HEK293 (cell line): Measurements from ENCODE around the gene SMOC1.

Source experiments
- CTCF ChIA-PET: fragments of 350-600 bp; formaldehyde crosslinking; extraction: SDS; loops from one replicate; lab custom pipeline; 2021; ENCODE audit warnings: antibody characterized with exemption; lab: Yijun Ruan, JAX
- POLR2A ChIA-PET: fragments of 300-600 bp; formaldehyde crosslinking; extraction: SDS; loops from one replicate; lab custom pipeline; 2020; ENCODE audit warnings: antibody characterized with exemption, inconsistent platforms; lab: Yijun Ruan, JAX
- H3K27ac ChIP-seq: fragments of 200-500 bp; sonication (Bioruptor generic); 2 replicates; pipeline ENCODE4 v1.5.1; 2014; ENCODE audit warnings: low read depth, low read length, control low read depth, inconsistent platforms; ENCODE audit errors: extremely low read depth
- H3K36me3 ChIP-seq, 2 experiments: fragments of 200-500 bp in 1 of 2; sonication (Bioruptor generic) in 1 of 2; 1 replicate in 1 of 2; 2 replicates in 1 of 2; pipeline ENCODE4 v1.5.1; 2014 to 2017; ENCODE audit warnings: inconsistent platforms in 2 of 2, low read length in 2 of 2; ENCODE audit not compliant: control insufficient read depth in 2 of 2, insufficient read depth in 1 of 2
- H3K4me1 ChIP-seq: fragments of 200-500 bp; sonication (Bioruptor generic); 2 replicates; pipeline ENCODE4 v1.5.1; 2014; ENCODE audit warnings: mild to moderate bottlenecking, low read length, inconsistent platforms; ENCODE audit not compliant: control insufficient read depth, insufficient read depth
- H3K4me3 ChIP-seq: 2 replicates; pipeline ENCODE4 v1.5.1; 2011; ENCODE audit warnings: low read depth, mild to moderate bottlenecking, control low read depth, low read length, moderate library complexity
- H3K9me3 ChIP-seq: fragments of 200-500 bp; sonication (Bioruptor generic); 2 replicates; pipeline ENCODE4 v1.5.1; 2014; ENCODE audit warnings: low read depth, low read length, inconsistent platforms; ENCODE audit not compliant: control insufficient read depth, insufficient read depth
- EGR2 ChIP-seq: fragments of 450-650 bp; formaldehyde crosslinking; IDR thresholded peaks from 2 replicates; pipeline ENCODE4 v1.5.1; 2016; ENCODE audit warnings: low read depth, missing biosample characterization, missing genetic modification characterization
- ZEB2 ChIP-seq: fragments of 450-650 bp; formaldehyde crosslinking; IDR thresholded peaks from 2 replicates; pipeline ENCODE4 v1.5.1; 2016; ENCODE audit warnings: missing biosample characterization, missing genetic modification characterization
- ZNF146 ChIP-seq: fragments of 450-650 bp; formaldehyde crosslinking; IDR thresholded peaks from 2 replicates; pipeline ENCODE4 v1.5.1; 2016; ENCODE audit warnings: missing biosample characterization, missing genetic modification characterization
- ZNF155 ChIP-seq: fragments of 450-650 bp; formaldehyde crosslinking; IDR thresholded peaks from 2 replicates; pipeline ENCODE4 v1.5.1; 2016; ENCODE audit warnings: missing biosample characterization, missing genetic modification characterization
- ZNF23 ChIP-seq: fragments of 450-650 bp; formaldehyde crosslinking; IDR thresholded peaks from 2 replicates; pipeline ENCODE4 v1.5.1; 2016; ENCODE audit warnings: missing biosample characterization, missing genetic modification characterization, borderline replicate concordance
- ZNF239 ChIP-seq: fragments of 450-650 bp; formaldehyde crosslinking; IDR thresholded peaks from 2 replicates; pipeline ENCODE4 v1.5.1; 2016; ENCODE audit warnings: missing biosample characterization, missing genetic modification characterization
- ZNF302 ChIP-seq: fragments of 450-650 bp; formaldehyde crosslinking; IDR thresholded peaks from 2 replicates; pipeline ENCODE4 v1.5.1; 2016; ENCODE audit warnings: missing biosample characterization, missing genetic modification characterization, low read depth
- ZNF416 ChIP-seq: fragments of 450-650 bp; formaldehyde crosslinking; IDR thresholded peaks from 2 replicates; pipeline ENCODE4 v1.5.1; 2016; ENCODE audit warnings: missing biosample characterization, missing genetic modification characterization
- ZNF501 ChIP-seq: fragments of 450-650 bp; formaldehyde crosslinking; IDR thresholded peaks from 2 replicates; pipeline ENCODE4 v1.5.1; 2016; ENCODE audit warnings: missing biosample characterization, missing genetic modification characterization
- ZNF548 ChIP-seq: fragments of 450-650 bp; formaldehyde crosslinking; IDR thresholded peaks from 2 replicates; pipeline ENCODE4 v1.5.1; 2016; ENCODE audit warnings: missing biosample characterization, missing genetic modification characterization
- ZNF600 ChIP-seq: fragments of 450-650 bp; formaldehyde crosslinking; IDR thresholded peaks from 2 replicates; pipeline ENCODE4 v1.5.1; 2016; ENCODE audit warnings: missing biosample characterization, missing genetic modification characterization
- ZNF791 ChIP-seq: fragments of 450-650 bp; formaldehyde crosslinking; IDR thresholded peaks from 2 replicates; pipeline ENCODE4 v1.5.1; 2016; ENCODE audit warnings: missing biosample characterization, missing genetic modification characterization
- ZSCAN30 ChIP-seq: fragments of 450-650 bp; IDR thresholded peaks from 2 replicates; pipeline ENCODE4 v1.5.1; 2018; ENCODE audit warnings: missing biosample characterization, mild to moderate bottlenecking, missing genetic modification characterization, moderate library complexity
- TF ChIP-seq, protein P1 (sequence below): fragments of 450-650 bp; formaldehyde crosslinking; IDR thresholded peaks from 2 replicates; pipeline ENCODE4 v1.5.1; 2016; ENCODE audit warnings: missing biosample characterization, missing genetic modification characterization
- TF ChIP-seq, protein P2 (sequence below): fragments of 450-650 bp; formaldehyde crosslinking; IDR thresholded peaks from 2 replicates; pipeline ENCODE4 v1.5.1; 2016; ENCODE audit warnings: missing biosample characterization, missing genetic modification characterization
- TF ChIP-seq, protein P3 (sequence below): fragments of 450-650 bp; formaldehyde crosslinking; IDR thresholded peaks from 2 replicates; pipeline ENCODE4 v1.5.1; 2016; ENCODE audit warnings: missing biosample characterization, missing genetic modification characterization
- TF ChIP-seq, protein P4 (sequence below): fragments of 450-650 bp; formaldehyde crosslinking; optimal IDR thresholded peaks from 2 replicates; pipeline ENCODE3; 2016; ENCODE audit warnings: missing biosample characterization, mild to moderate bottlenecking, missing genetic modification characterization
- TF ChIP-seq, protein P5 (sequence below): fragments of 450-650 bp; formaldehyde crosslinking; IDR thresholded peaks from 2 replicates; pipeline ENCODE4 v1.5.1; 2017; ENCODE audit warnings: missing biosample characterization, missing genetic modification characterization
- TF ChIP-seq, protein P6 (sequence below): fragments of 450-650 bp; formaldehyde crosslinking; conservative IDR thresholded peaks from 2 replicates; pipeline ENCODE4 v1.5.1; 2016; ENCODE audit warnings: low read depth, missing biosample characterization, missing genetic modification characterization
- TF ChIP-seq, protein P7 (sequence below): fragments of 450-650 bp; formaldehyde crosslinking; IDR thresholded peaks from 2 replicates; pipeline ENCODE4 v1.5.1; 2016; ENCODE audit warnings: missing biosample characterization, missing genetic modification characterization

The SMOC1 gene

DNA sequence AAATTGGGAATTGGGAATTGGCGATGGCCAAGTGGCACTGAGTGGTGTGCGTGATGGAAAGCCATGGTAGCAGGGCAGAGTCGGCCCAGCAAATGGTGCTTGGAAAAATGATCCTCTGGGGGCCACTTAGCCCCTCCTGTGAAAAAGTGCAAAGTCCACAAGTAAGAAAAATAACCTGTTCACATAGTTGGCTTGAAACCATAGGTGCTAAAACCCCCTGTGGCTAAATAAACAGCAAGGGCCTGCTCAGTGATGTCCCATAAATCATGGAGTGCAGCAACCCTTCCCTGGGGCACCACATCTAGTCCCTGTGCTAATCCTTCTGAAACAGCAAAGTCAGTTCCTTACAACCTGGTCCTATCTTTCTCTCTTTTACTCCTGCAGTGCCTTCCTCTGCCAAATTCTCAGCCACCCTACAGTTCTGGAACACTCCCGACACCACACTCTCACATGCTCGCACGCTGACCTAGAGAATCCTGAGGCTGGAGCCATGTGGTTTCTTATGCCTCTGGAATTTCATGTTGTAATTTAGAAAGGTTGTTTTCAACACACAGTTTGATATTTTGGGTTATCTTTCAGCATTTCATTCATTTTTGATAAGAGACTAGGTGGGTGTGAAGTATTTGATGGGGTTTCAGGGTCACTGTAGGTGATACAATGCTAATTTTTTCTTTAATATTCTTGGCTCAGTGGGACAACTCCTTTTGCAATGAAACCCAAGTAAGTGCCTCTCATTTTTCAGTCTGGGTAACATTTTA is 123.6 kb downstream of the SMOC1 start (continued):
- TF ChIP-seq, protein P1, sequence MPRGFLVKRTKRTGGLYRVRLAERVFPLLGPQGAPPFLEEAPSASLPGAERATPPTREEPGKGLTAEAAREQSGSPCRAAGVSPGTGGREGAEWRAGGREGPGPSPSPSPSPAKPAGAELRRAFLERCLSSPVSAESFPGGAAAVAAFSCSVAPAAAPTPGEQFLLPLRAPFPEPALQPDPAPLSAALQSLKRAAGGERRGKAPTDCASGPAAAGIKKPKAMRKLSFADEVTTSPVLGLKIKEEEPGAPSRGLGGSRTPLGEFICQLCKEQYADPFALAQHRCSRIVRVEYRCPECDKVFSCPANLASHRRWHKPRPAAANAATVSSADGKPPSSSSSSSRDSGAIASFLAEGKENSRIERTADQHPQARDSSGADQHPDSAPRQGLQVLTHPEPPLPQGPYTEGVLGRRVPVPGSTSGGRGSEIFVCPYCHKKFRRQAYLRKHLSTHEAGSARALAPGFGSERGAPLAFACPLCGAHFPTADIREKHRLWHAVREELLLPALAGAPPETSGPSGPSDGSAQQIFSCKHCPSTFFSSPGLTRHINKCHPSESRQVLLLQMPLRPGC (tag by site-specific recombination), result peak; percentile 59; the same call in 1 of the 2 replicates
- TF ChIP-seq, protein P2, sequence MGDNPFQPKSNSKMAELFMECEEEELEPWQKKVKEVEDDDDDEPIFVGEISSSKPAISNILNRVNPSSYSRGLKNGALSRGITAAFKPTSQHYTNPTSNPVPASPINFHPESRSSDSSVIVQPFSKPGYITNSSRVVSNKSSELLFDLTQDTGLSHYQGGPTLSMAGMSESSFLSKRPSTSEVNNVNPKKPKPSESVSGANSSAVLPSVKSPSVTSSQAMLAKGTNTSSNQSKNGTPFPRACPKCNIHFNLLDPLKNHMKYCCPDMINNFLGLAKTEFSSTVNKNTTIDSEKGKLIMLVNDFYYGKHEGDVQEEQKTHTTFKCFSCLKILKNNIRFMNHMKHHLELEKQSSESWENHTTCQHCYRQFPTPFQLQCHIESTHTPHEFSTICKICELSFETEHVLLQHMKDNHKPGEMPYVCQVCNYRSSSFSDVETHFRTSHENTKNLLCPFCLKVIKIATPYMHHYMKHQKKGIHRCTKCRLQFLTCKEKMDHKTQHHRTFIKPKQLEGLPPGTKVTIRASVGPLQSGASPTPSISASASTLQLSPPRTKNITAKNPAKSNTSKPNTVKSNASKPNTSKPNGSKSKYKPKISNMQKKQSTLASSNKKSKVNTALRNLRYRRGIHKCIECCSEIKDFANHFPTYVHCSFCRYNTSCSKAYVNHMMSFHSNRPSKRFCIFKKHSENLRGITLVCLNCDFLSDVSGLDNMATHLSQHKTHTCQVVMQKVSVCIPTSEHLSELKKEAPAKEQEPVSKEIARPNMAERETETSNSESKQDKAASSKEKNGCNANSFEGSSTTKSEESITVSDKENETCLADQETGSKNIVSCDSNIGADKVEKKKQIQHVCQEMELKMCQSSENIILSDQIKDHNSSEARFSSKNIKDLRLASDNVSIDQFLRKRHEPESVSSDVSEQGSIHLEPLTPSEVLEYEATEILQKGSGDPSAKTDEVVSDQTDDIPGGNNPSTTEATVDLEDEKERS (tag by site-specific recombination), result no peak
- TF ChIP-seq ZNF239 (tag by site-specific recombination), result no peak
- TF ChIP-seq ZNF548, result no peak
- TF ChIP-seq, protein P3, sequence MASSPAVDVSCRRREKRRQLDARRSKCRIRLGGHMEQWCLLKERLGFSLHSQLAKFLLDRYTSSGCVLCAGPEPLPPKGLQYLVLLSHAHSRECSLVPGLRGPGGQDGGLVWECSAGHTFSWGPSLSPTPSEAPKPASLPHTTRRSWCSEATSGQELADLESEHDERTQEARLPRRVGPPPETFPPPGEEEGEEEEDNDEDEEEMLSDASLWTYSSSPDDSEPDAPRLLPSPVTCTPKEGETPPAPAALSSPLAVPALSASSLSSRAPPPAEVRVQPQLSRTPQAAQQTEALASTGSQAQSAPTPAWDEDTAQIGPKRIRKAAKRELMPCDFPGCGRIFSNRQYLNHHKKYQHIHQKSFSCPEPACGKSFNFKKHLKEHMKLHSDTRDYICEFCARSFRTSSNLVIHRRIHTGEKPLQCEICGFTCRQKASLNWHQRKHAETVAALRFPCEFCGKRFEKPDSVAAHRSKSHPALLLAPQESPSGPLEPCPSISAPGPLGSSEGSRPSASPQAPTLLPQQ, result no peak

DNA sequence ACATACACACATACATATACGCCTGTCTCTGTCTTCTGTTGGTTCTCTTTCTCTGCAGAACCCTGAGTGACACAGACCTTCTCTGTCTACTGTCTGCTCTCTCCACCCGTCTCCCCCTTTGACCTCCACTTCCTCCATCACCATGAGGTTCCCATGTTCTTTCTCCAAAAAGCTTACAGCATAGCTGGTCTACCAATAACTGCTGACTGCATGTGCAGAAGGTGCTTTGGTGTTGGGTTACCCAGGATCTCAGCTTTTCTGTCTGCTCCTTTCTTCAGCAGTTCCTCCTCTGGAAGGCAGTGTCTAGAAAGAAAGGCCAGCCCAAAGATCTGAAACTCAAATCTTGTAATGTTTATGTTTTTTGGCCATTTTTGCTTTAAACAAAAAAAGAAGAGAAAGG is 125.6 kb downstream of the SMOC1 start:
- ChIA-PET POLR2A (no interaction called here), CTCF (interaction anchor here (0.7 to 1.2 kb wide), 3 partner anchors 9 to 335 kb away, joined by 3 to 5 read pairs (median 4); no protein-coding TSS in a partner anchor)
- Histone ChIP-seq H3K4me3 (no peak overlapping the region), H3K9me3 (no peaks in the 10 kb centered on the region), H3K36me3 (no peaks in the 10 kb centered on the region), H3K27ac (no peak overlapping the region), H3K4me1 (peaks cover 36% of the 10 kb centered on the region)
- TF ChIP-seq ZEB2 (tag by site-specific recombination) (no peak), ZNF155 (tag by site-specific recombination) (no peak), ZNF23 (tag by site-specific recombination) (no peak), ZNF302 (tag by site-specific recombination) (no peak), EGR2 (tag by site-specific recombination) (no peak), ZNF501 (no peak), ZNF600 (tag by site-specific recombination) (no peak), ZNF416 (tag by site-specific recombination) (no peak), ZSCAN30 (tag by site-specific recombination) (no peak), ZNF791 (tag by site-specific recombination) (no peak), ZNF146 (tag by site-specific recombination) (no peak)
- TF ChIP-seq, protein P4, sequence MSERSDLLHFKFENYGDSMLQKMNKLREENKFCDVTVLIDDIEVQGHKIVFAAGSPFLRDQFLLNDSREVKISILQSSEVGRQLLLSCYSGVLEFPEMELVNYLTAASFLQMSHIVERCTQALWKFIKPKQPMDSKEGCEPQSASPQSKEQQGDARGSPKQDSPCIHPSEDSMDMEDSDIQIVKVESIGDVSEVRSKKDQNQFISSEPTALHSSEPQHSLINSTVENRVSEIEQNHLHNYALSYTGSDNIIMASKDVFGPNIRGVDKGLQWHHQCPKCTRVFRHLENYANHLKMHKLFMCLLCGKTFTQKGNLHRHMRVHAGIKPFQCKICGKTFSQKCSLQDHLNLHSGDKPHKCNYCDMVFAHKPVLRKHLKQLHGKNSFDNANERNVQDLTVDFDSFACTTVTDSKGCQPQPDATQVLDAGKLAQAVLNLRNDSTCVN (tag by site-specific recombination), result no peak
- TF ChIP-seq, protein P5, sequence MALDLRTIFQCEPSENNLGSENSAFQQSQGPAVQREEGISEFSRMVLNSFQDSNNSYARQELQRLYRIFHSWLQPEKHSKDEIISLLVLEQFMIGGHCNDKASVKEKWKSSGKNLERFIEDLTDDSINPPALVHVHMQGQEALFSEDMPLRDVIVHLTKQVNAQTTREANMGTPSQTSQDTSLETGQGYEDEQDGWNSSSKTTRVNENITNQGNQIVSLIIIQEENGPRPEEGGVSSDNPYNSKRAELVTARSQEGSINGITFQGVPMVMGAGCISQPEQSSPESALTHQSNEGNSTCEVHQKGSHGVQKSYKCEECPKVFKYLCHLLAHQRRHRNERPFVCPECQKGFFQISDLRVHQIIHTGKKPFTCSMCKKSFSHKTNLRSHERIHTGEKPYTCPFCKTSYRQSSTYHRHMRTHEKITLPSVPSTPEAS (tag by site-specific recombination), result no peak
- TF ChIP-seq, protein P6, sequence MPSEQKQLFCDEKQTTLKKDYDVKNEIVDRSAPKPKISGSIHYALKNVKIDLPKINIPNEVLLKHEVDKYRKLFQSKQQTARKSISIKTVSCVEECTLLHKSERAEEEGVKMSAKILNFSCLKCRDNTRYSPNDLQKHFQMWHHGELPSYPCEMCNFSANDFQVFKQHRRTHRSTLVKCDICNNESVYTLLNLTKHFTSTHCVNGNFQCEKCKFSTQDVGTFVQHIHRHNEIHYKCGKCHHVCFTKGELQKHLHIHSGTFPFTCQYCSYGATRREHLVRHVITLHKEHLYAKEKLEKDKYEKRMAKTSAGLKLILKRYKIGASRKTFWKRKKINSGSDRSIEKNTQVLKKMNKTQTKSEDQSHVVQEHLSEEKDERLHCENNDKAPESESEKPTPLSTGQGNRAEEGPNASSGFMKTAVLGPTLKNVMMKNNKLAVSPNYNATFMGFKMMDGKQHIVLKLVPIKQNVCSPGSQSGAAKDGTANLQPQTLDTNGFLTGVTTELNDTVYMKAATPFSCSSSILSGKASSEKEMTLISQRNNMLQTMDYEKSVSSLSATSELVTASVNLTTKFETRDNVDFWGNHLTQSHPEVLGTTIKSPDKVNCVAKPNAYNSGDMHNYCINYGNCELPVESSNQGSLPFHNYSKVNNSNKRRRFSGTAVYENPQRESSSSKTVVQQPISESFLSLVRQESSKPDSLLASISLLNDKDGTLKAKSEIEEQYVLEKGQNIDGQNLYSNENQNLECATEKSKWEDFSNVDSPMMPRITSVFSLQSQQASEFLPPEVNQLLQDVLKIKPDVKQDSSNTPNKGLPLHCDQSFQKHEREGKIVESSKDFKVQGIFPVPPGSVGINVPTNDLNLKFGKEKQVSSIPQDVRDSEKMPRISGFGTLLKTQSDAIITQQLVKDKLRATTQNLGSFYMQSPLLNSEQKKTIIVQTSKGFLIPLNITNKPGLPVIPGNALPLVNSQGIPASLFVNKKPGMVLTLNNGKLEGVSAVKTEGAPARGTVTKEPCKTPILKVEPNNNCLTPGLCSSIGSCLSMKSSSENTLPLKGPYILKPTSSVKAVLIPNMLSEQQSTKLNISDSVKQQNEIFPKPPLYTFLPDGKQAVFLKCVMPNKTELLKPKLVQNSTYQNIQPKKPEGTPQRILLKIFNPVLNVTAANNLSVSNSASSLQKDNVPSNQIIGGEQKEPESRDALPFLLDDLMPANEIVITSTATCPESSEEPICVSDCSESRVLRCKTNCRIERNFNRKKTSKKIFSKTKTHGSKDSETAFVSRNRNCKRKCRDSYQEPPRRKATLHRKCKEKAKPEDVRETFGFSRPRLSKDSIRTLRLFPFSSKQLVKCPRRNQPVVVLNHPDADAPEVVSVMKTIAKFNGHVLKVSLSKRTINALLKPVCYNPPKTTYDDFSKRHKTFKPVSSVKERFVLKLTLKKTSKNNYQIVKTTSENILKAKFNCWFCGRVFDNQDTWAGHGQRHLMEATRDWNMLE (tag by site-specific recombination), result no peak
- TF ChIP-seq, protein P7, sequence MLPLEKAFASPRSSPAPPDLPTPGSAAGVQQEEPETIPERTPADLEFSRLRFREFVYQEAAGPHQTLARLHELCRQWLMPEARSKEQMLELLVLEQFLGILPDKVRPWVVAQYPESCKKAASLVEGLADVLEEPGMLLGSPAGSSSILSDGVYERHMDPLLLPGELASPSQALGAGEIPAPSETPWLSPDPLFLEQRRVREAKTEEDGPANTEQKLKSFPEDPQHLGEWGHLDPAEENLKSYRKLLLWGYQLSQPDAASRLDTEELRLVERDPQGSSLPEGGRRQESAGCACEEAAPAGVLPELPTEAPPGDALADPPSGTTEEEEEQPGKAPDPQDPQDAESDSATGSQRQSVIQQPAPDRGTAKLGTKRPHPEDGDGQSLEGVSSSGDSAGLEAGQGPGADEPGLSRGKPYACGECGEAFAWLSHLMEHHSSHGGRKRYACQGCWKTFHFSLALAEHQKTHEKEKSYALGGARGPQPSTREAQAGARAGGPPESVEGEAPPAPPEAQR, result no peak
